Activated effector memory CD4-positive, alpha-beta T cell treated with Interleukin-2 at 50 U/mL for 16 hours (primary cell): ENCODE measurements around the gene C16orf74.

Experiments
- DNase-seq: peaks from one replicate; pipeline ENCODE4 v3.0.0-alpha.2; 2020

C16orf74 gene

GRCh38 chr16:85668676-85669424 is 82.0 kb downstream of the C16orf74 start:
- DNase-seq, result no peak

- no peak for DNase-seq
These were observed 83.0 kb downstream of the C16orf74 start for GRCh38 chr16:85667841-85668413.

- no peak for DNase-seq
These were observed 83.6 kb downstream of the C16orf74 start for GRCh38 chr16:85667261-85667660.

GRCh38 chr16:85665929-85666328 is 85.0 kb downstream of the C16orf74 start:
- DNase-seq, result no peak

- DNase-seq, result no peak
These were observed 85.5 kb downstream of the C16orf74 start for GRCh38 chr16:85665373-85665740.

- no peak for DNase-seq
These were observed 86.1 kb downstream of the C16orf74 start for GRCh38 chr16:85664580-85665372.

GRCh38 chr16:85663891-85664321 is 87.0 kb downstream of the C16orf74 start:
- DNase-seq, result no peak

- DNase-seq, result no peak
These were observed 87.7 kb downstream of the C16orf74 start for GRCh38 chr16:85662976-85663830.

GRCh38 chr16:85662482-85662812 is 88.4 kb downstream of the C16orf74 start:
- DNase-seq, result no peak

GRCh38 chr16:85661740-85662481 is 89.0 kb downstream of the C16orf74 start:
- no peak for DNase-seq

- no peak for DNase-seq
These were observed 89.8 kb downstream of the C16orf74 start for GRCh38 chr16:85660843-85661739.

- DNase-seq, result peak; percentile 44
These were observed 90.9 kb downstream of the C16orf74 start for GRCh38 chr16:85659805-85660511.

- no peak for DNase-seq
These were observed 91.6 kb downstream of the C16orf74 start for GRCh38 chr16:85659336-85659735.

GRCh38 chr16:85658504-85659326 is 92.2 kb downstream of the C16orf74 start:
- DNase-seq, result no peak

- DNase-seq, result no peak
These were observed 92.9 kb downstream of the C16orf74 start for GRCh38 chr16:85657996-85658395.
